HFFc6 (cell line): ENCODE data around the gene NTN3. TPM values are rescaled to one million over a fixed set of nuclear protein-coding genes. Genes with fewer than 3 reads are reported as not detected.

Source experiments
- DNase-seq: peaks from one replicate; pipeline ENCODE4 v3.0.0-alpha.2; 2018
- H3K27ac Mint-ChIP-seq: 2 replicates; pipeline ENCODE4 v1.8.0; 2020; ENCODE audit warnings: mild to moderate bottlenecking, mixed read lengths
- H3K27me3 Mint-ChIP-seq: 2 replicates; pipeline ENCODE4 v1.8.0; 2021; ENCODE audit warnings: mild to moderate bottlenecking, moderate library complexity, mixed read lengths; ENCODE audit not compliant: insufficient read depth
- H3K36me3 Mint-ChIP-seq: 2 replicates; pipeline ENCODE4 v1.8.0; 2021; ENCODE audit warnings: low read depth, mixed read lengths
- H3K4me1 Mint-ChIP-seq: 2 replicates; pipeline ENCODE4 v1.8.0; 2020; ENCODE audit warnings: low read depth, mixed read lengths
- H3K4me3 Mint-ChIP-seq: 2 replicates; pipeline ENCODE4 v1.8.0; 2020; ENCODE audit warnings: mild to moderate bottlenecking, moderate library complexity, mixed read lengths
- H3K9me3 Mint-ChIP-seq: 2 replicates; pipeline ENCODE4 v1.8.0; 2020; ENCODE audit warnings: mild to moderate bottlenecking, mixed read lengths
- CTCF ChIP-seq: fragments of 200-600 bp; sonication (generic); IDR thresholded peaks from 2 replicates; pipeline ENCODE4 v1.5.0; 2021; ENCODE audit warnings: antibody characterized with exemption, mild to moderate bottlenecking
- total RNA-seq, 6 experiments: library from RNA; stranded (reverse); fragmentation: NEBNext Ultra II Directional; extraction: Animal tissue kit (Norgen Biotek cat#: 25700); gene quantifications; 2 replicates in 1 of 6; 3 replicates in 5 of 6; pipeline ENCODE4 v1.2.3, GENCODE V29; 2021

NTN3 gene
- total RNA-seq, 6 experiments from 2014 or later = 0.22 to 0.47 (median 0.33) TPM

- no peaks in the 10 kb centered on the region for H3K36me3 Mint-ChIP-seq
- H3K27me3 Mint-ChIP-seq = no peaks in the 10 kb centered on the region; the same call in 1 of the 2 replicates
- no peak overlapping the region for H3K4me3 Mint-ChIP-seq
- H3K4me1 Mint-ChIP-seq = peaks cover 1% of the 10 kb centered on the region; the same call in 1 of the 2 replicates
- no peaks in the 10 kb centered on the region for H3K9me3 Mint-ChIP-seq
- TF ChIP-seq CTCF = no peak
- no peak overlapping the region for H3K27ac Mint-ChIP-seq
- DNase-seq = no peak
These were observed 1.4 kb downstream of the NTN3 start for GRCh38 chr16:2472488-2472864.

GRCh38 chr16:2472885-2473445 lies 1.9 kb downstream of the NTN3 start:
- no peak for DNase-seq
- Mint-ChIP-seq H3K4me1 (peaks cover 6% of the 10 kb centered on the region; the same call in 1 of the 2 replicates), H3K9me3 (no peaks in the 10 kb centered on the region), H3K4me3 (peak overlapping the region; percentile 47), H3K36me3 (no peaks in the 10 kb centered on the region), H3K27ac (no peak overlapping the region), H3K27me3 (no peaks in the 10 kb centered on the region; the same call in 1 of the 2 replicates)
- TF ChIP-seq CTCF = no peak

- no peaks in the 10 kb centered on the region for H3K9me3 Mint-ChIP-seq
- H3K4me3 Mint-ChIP-seq = peak overlapping the region; percentile 47
- peaks cover 6% of the 10 kb centered on the region; the same call in 1 of the 2 replicates for H3K4me1 Mint-ChIP-seq
- H3K36me3 Mint-ChIP-seq = no peaks in the 10 kb centered on the region
- no peaks in the 10 kb centered on the region; the same call in 1 of the 2 replicates for H3K27me3 Mint-ChIP-seq
- TF ChIP-seq CTCF = no peak
- no peak for DNase-seq
- no peak overlapping the region for H3K27ac Mint-ChIP-seq
These were observed 2.4 kb downstream of the NTN3 start for GRCh38 chr16:2473446-2473926.

- Mint-ChIP-seq H3K27ac (peak overlapping the region; percentile 69), H3K27me3 (no peaks in the 10 kb centered on the region; the same call in 1 of the 2 replicates), H3K36me3 (no peaks in the 10 kb centered on the region), H3K9me3 (no peaks in the 10 kb centered on the region), H3K4me3 (peak overlapping the region; percentile 78), H3K4me1 (peaks cover 6% of the 10 kb centered on the region; the same call in 1 of the 2 replicates)
- peak; percentile 64 for TF ChIP-seq CTCF
- DNase-seq = no peak
These were observed 3.1 kb downstream of the NTN3 start for GRCh38 chr16:2473999-2474876.

GRCh38 chr16:2474877-2475412 lies 3.8 kb downstream of the NTN3 start, which contains the start of gene TBC1D24:
TBC1D24 (plus strand) TSS chr16:2475127; CDS start chr16:2496149, 21,022 bp downstream.
- Mint-ChIP-seq H3K27me3 (no peaks in the 10 kb centered on the region; the same call in 1 of the 2 replicates), H3K4me1 (peaks cover 6% of the 10 kb centered on the region; the same call in 1 of the 2 replicates), H3K4me3 (peak within 1 kb of the TSS; percentile 78), H3K9me3 (no peaks in the 10 kb centered on the region), H3K27ac (peak within 1 kb of the TSS; percentile 69), H3K36me3 (no peaks in the 10 kb centered on the region)
- DNase-seq = peak; percentile 74
- TF ChIP-seq CTCF = no peak
